NT2/D1 (cell line): ENCODE data around the gene PHGDH.

Experiments
- YY1 ChIP-seq: IDR thresholded peaks from 2 replicates; pipeline ENCODE4 v1.6.1; 2011; ENCODE audit not compliant: insufficient read length, insufficient read depth
- ZNF274 ChIP-seq: IDR thresholded peaks from 2 replicates; pipeline ENCODE4 v1.6.1; 2011; ENCODE audit warnings: mild to moderate bottlenecking, low read depth, low read length

DNA sequence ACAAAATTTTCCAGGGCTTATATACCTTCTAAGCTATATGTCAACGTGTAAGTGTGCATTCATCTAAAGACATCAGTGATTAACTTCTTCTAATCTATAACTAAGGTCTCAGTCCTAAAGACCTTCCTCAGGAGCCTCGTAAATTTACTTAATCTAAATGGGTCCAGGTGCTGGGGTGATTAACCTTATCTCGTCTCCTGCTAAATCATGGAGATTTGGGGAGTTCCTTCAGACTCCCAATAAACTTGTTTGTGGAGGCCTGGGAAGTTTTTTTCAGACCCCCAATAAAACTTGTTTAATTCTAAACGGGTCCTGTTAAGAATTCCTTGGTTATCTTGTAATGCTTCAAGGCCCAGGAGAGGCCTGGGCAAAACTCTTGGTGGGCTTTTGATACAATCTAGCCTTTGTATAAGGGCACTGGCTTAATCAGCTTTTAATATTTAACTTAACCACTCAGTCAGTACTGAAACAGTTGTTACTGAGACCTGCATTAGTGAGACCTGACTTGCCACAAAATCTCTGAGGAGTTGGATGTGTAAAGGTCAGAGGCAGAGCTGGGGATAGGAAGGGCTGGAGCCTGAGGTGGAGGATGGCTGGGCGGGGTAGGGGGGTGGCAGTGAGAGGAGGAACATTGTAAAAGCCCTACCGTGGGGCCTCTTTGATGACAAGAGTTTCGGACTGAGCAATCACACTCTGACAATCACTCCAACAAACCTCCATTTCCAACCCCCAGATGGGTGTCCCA, 63.2 kb downstream of the PHGDH start:
- no peak for TF ChIP-seq ZNF274
- no peak for TF ChIP-seq YY1
